Measurements from ENCODE around the gene DNMT3B. TPM values are rescaled to one million over a fixed set of nuclear protein-coding genes. Genes with fewer than 3 reads are reported as not detected.
"Not testable (repeated sequence)": the region's sequence is repeated elsewhere in the genome, so short reads cannot be mapped to it uniquely, and the experiment has no call there.

DNMT3B gene
- polyA plus RNA-seq, 3 donors: 0.39 to 0.44 TPM; not detected in 1

- no peaks in the 10 kb centered on the region for H3K9me3 Mint-ChIP-seq
- H3K27me3 Mint-ChIP-seq (ENCODE audit: low read depth in 3 of 3): peaks cover 19 to 25% (median 23%) of the 10 kb centered on the region in 3 donors
- H3K79me2 ChIP-seq (ENCODE audit: insufficient read depth, low read length): no peaks in the 10 kb centered on the region
- peaks cover 0 to 1% of the 10 kb centered on the region in 2 donors for H3K36me3 Mint-ChIP-seq
- intact Hi-C loops (cut with micrococcal nuclease): no loop called here
- peak overlapping the region; percentile 96 for H3K4me2 ChIP-seq (replicated peaks; ENCODE audit: extremely low read depth, low read length, poor library complexity, severe bottlenecking)
- no peaks in the 10 kb centered on the region for H3K36me3 ChIP-seq (replicated peaks in 1 of 2; ENCODE audit: control insufficient read depth in 1 of 2, insufficient read depth in 2 of 2, low read length in 2 of 2)
- TF ChIP-seq CTCF (IDR thresholded peaks at IDR 0.05): no peak
- H3K9ac ChIP-seq (ENCODE audit: insufficient read depth, low read length, poor library complexity, severe bottlenecking): no peak overlapping the region
- peaks cover 25 to 26% of the 10 kb centered on the region in 2 donors for H3K4me1 ChIP-seq (ENCODE audit: control insufficient read depth in 1 of 2, insufficient read depth in 2 of 2, low read length in 2 of 2)
- no peak overlapping the region for H3K27ac Mint-ChIP-seq
- H3K9me3 ChIP-seq (replicated peaks in 1 of 2; ENCODE audit: control insufficient read depth in 1 of 2, insufficient read depth in 1 of 2, low read length in 2 of 2): no peaks in the 10 kb centered on the region
- no peak overlapping the region for H3K27ac ChIP-seq (ENCODE audit: low read depth in 1 of 2, low read length in 2 of 2)
- DNase-seq: no peak
- H3K27me3 ChIP-seq (ENCODE audit: control insufficient read depth in 2 of 2, insufficient read depth in 2 of 2, low read length in 2 of 2): peaks cover 0 to 18% of the 10 kb centered on the region in 2 donors
- H3K4me3 Mint-ChIP-seq: peak overlapping the region; percentile 92 to 98
- H3K4me1 Mint-ChIP-seq: peaks cover 27% of the 10 kb centered on the region
- 10% methylated on average over 6 of the region's 17 CpGs for WGBS (ENCODE audit: insufficient coverage)
- no peaks in the 10 kb centered on the region for H4K20me1 ChIP-seq (ENCODE audit: insufficient read depth, low read length)
- peak overlapping the region in 1 of 3 experiments; percentile 89 for H3K4me3 ChIP-seq (replicated peaks in 1 of 3; ENCODE audit: low read depth in 2 of 3, low read length in 3 of 3)
- peak overlapping the region; percentile 96 for H2AFZ ChIP-seq (ENCODE audit: insufficient read depth, low read depth, low read length, poor library complexity, severe bottlenecking)
These were observed 2.1 kb downstream of the DNMT3B start for GRCh38 chr20:32764005-32764960.

GRCh38 chr20:32765230-32765875 is 3.2 kb downstream of the DNMT3B start:
- DNase-seq; H3K27ac Mint-ChIP-seq; H3K27ac ChIP-seq (ENCODE audit: low read depth in 1 of 2, low read length in 2 of 2); H3K36me3 Mint-ChIP-seq; H3K4me2 ChIP-seq (replicated peaks; ENCODE audit: extremely low read depth, low read length, poor library complexity, severe bottlenecking); H3K79me2 ChIP-seq (ENCODE audit: insufficient read depth, low read length); H3K9me3 Mint-ChIP-seq; H3K4me3 ChIP-seq (replicated peaks in 1 of 3; ENCODE audit: low read depth in 2 of 3, low read length in 3 of 3); H3K36me3 ChIP-seq (replicated peaks in 1 of 2; ENCODE audit: control insufficient read depth in 1 of 2, insufficient read depth in 2 of 2, low read length in 2 of 2); H3K9ac ChIP-seq (ENCODE audit: insufficient read depth, low read length, poor library complexity, severe bottlenecking); H4K20me1 ChIP-seq (ENCODE audit: insufficient read depth, low read length); H3K9me3 ChIP-seq (replicated peaks in 1 of 2; ENCODE audit: control insufficient read depth in 1 of 2, insufficient read depth in 1 of 2, low read length in 2 of 2); H3K4me3 Mint-ChIP-seq; H2AFZ ChIP-seq (ENCODE audit: insufficient read depth, low read depth, low read length, poor library complexity, severe bottlenecking); intact Hi-C loops (cut with micrococcal nuclease): not testable (repeated sequence)
- H3K27me3 ChIP-seq (ENCODE audit: control insufficient read depth in 2 of 2, insufficient read depth in 2 of 2, low read length in 2 of 2): peaks cover 0 to 18% of the 10 kb centered on the region in 2 donors
- Mint-ChIP-seq H3K27me3 (ENCODE audit: low read depth in 3 of 3) (peaks cover 19 to 25% (median 23%) of the 10 kb centered on the region in 3 donors), H3K4me1 (peaks cover 27% of the 10 kb centered on the region)
- H3K4me1 ChIP-seq (ENCODE audit: control insufficient read depth in 1 of 2, insufficient read depth in 2 of 2, low read length in 2 of 2): peaks cover 25 to 26% of the 10 kb centered on the region in 2 donors
- no CpG with 5 or more reads among the region's 17 CpGs for WGBS (ENCODE audit: insufficient coverage)
